ENCODE measurements around the gene ITGAL. TPM values are rescaled to one million over a fixed set of nuclear protein-coding genes. Genes with fewer than 3 reads are reported as not detected.

The ITGAL gene
- total and polyA plus RNA-seq, 2 donors (not counting 3 experiments of a cell fraction or from before 2014, with no cell fraction given) = not detected

- no peaks in the 10 kb centered on the region for H3K36me3 ChIP-seq (ENCODE audit: control insufficient read depth in 2 of 2, extremely low read depth in 1 of 2, insufficient read depth in 2 of 2, low read length in 2 of 2)
- no peak overlapping the region for H3K9ac ChIP-seq (replicated peaks; ENCODE audit: extremely low read depth, insufficient read depth, low read length)
- BruUV-seq (replicated peaks) = no TSS peak
- ChIA-PET POLR2A (no interaction called here), CTCF (interaction anchor here (2.4 kb wide), 1 partner anchor 12 kb away, joined by 10 read pairs; the partner anchor contains the start of gene ZNF764)
- H4K20me1 ChIP-seq (replicated peaks; ENCODE audit: control insufficient read depth, extremely low read depth, insufficient read depth, low read length) = no peaks in the 10 kb centered on the region
- intact Hi-C loops (cut with micrococcal nuclease) (no loop called here), dilution Hi-C loops (cut with MboI; ENCODE audit: extremely low pct_ligation_motif_present, low sequenced_read_pairs) (no loop called here)
- FAIRE-seq (no peak), DNase-seq (ENCODE audit: low read depth, low spot score) (no peak)
- H3K27ac ChIP-seq (ENCODE audit: insufficient read depth, low read depth, low read length) = no peak overlapping the region
- no peaks in the 10 kb centered on the region for H3K9me3 ChIP-seq (replicated peaks; ENCODE audit: control insufficient read depth, insufficient read depth, low read length)
- no peaks in the 10 kb centered on the region for H3K9me1 ChIP-seq (replicated peaks; ENCODE audit: control insufficient read depth, extremely low read depth, insufficient read depth, low read length)
- H3K4me3 ChIP-seq (replicated peaks in 1 of 3; ENCODE audit: insufficient read depth in 1 of 3, low read depth in 1 of 3, low read length in 3 of 3) = no peak overlapping the region
- no peak overlapping the region for H2AFZ ChIP-seq (ENCODE audit: low read depth, low read length)
- H3K79me2 ChIP-seq (ENCODE audit: control insufficient read depth, insufficient read depth, low read length) = no peaks in the 10 kb centered on the region
- H3K27me3 ChIP-seq (ENCODE audit: control insufficient read depth in 2 of 2, insufficient read depth in 2 of 2, low read length in 2 of 2) = peaks cover 0 to 4% of the 10 kb centered on the region in 2 experiments
- TF ChIP-seq MYC (IDR thresholded peaks at IDR 0.05; ENCODE audit: low read depth, low read length) (no peak), POLR2AphosphoS5 (IDR thresholded peaks at IDR 0.05; ENCODE audit: insufficient read depth, low read depth, low read length) (no peak), JUN (IDR thresholded peaks at IDR 0.05; ENCODE audit: borderline replicate concordance, insufficient read depth, insufficient read length, low read depth) (no peak), FOS (IDR thresholded peaks at IDR 0.05; ENCODE audit: borderline replicate concordance, insufficient read depth, low read length) (no peak), EZH2 (IDR thresholded peaks at IDR 0.05; ENCODE audit: borderline replicate concordance, low read depth, low read length, severe bottlenecking) (no peak)
- TF ChIP-seq, protein P1, sequence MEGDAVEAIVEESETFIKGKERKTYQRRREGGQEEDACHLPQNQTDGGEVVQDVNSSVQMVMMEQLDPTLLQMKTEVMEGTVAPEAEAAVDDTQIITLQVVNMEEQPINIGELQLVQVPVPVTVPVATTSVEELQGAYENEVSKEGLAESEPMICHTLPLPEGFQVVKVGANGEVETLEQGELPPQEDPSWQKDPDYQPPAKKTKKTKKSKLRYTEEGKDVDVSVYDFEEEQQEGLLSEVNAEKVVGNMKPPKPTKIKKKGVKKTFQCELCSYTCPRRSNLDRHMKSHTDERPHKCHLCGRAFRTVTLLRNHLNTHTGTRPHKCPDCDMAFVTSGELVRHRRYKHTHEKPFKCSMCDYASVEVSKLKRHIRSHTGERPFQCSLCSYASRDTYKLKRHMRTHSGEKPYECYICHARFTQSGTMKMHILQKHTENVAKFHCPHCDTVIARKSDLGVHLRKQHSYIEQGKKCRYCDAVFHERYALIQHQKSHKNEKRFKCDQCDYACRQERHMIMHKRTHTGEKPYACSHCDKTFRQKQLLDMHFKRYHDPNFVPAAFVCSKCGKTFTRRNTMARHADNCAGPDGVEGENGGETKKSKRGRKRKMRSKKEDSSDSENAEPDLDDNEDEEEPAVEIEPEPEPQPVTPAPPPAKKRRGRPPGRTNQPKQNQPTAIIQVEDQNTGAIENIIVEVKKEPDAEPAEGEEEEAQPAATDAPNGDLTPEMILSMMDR (IDR thresholded peaks at IDR 0.05; ENCODE audit: extremely low read depth in 1 of 2, insufficient read depth in 1 of 2, low read depth in 1 of 2, low read length in 2 of 2) = no peak
- H3K4me1 ChIP-seq (ENCODE audit: control insufficient read depth, extremely low read depth, insufficient read depth, low read length) = peaks cover 16% of the 10 kb centered on the region
- H3K4me2 ChIP-seq (ENCODE audit: insufficient read depth, low read length) = no peak overlapping the region
Observed at GRCh38 chr16:30569746-30570635, 97.4 kb downstream of the ITGAL start.

All from endothelial cell of umbilical vein (primary cell).